Prostate gland (tissue), 2 donors: Measurements from ENCODE around the gene MCC.

Experiments
- POLR2A ChIP-seq: fragments of 450-650 bp; IDR thresholded peaks from one replicate; pipeline ENCODE4 v1.6.1; 2016; ENCODE audit warnings: antibody characterized with exemption, mild to moderate bottlenecking
- POLR2AphosphoS5 ChIP-seq: sonication (generic); formaldehyde crosslinking; IDR thresholded peaks from one replicate; pipeline ENCODE4 v1.6.1; 2017; ENCODE audit warnings: antibody characterized with exemption
- TF ChIP-seq, protein P1 (sequence below), 4 experiments: fragments of 200-600 bp in 2 of 4; fragments of 450-650 bp in 2 of 4; sonication (generic) in 2 of 4; IDR thresholded peaks; 1 replicate in 3 of 4; 2 replicates in 1 of 4; pipeline ENCODE4 v1.5.1; 2016 to 2019; ENCODE audit warnings: antibody characterized with exemption in 4 of 4, mild to moderate bottlenecking in 2 of 4, moderate library complexity in 2 of 4

- TF ChIP-seq, protein P1, sequence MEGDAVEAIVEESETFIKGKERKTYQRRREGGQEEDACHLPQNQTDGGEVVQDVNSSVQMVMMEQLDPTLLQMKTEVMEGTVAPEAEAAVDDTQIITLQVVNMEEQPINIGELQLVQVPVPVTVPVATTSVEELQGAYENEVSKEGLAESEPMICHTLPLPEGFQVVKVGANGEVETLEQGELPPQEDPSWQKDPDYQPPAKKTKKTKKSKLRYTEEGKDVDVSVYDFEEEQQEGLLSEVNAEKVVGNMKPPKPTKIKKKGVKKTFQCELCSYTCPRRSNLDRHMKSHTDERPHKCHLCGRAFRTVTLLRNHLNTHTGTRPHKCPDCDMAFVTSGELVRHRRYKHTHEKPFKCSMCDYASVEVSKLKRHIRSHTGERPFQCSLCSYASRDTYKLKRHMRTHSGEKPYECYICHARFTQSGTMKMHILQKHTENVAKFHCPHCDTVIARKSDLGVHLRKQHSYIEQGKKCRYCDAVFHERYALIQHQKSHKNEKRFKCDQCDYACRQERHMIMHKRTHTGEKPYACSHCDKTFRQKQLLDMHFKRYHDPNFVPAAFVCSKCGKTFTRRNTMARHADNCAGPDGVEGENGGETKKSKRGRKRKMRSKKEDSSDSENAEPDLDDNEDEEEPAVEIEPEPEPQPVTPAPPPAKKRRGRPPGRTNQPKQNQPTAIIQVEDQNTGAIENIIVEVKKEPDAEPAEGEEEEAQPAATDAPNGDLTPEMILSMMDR (IDR thresholded peaks at IDR 0.05): no peak
- no peak for TF ChIP-seq POLR2A
- no peak for TF ChIP-seq POLR2AphosphoS5
These were observed 451.9 kb downstream of the MCC start for GRCh38 chr5:113036321-113036720.
